HepG2 (cell line): ENCODE results near the gene CDK2. TPM values are rescaled to one million over a fixed set of nuclear protein-coding genes. Genes with fewer than 3 reads are reported as not detected.

ENCODE experiments used
- ARHGAP35 ChIP-seq: sonication (generic); formaldehyde crosslinking; IDR thresholded peaks from 2 replicates; pipeline ENCODE4 v1.9.0; 2022; ENCODE audit warnings: mild to moderate bottlenecking, inconsistent platforms, moderate library complexity, missing genetic modification reagents, borderline replicate concordance
- CENPX ChIP-seq: sonication (generic); formaldehyde crosslinking; IDR thresholded peaks from 2 replicates; pipeline ENCODE4 v1.9.0; 2021; ENCODE audit warnings: mild to moderate bottlenecking, missing genetic modification reagents, moderate library complexity
- FOXK1 ChIP-seq: sonication (generic); formaldehyde crosslinking; IDR thresholded peaks from 2 replicates; pipeline ENCODE4 v1.4.0; 2020; ENCODE audit warnings: low read depth, missing genetic modification reagents, borderline replicate concordance
- FOXP1 ChIP-seq, 2 experiments: fragments of 450-650 bp in 1 of 2; IDR thresholded peaks; 2 replicates each; pipeline ENCODE4 v1.6.1; 2017 to 2018; ENCODE audit warnings: antibody characterized with exemption in 1 of 2
- GTF2F1 ChIP-seq: fragments of 150-350 bp; IDR thresholded peaks from 2 replicates; pipeline ENCODE4 v1.6.1; 2014; ENCODE audit warnings: low read length
- HIC2 ChIP-seq: sonication (generic); formaldehyde crosslinking; IDR thresholded peaks from 2 replicates; pipeline ENCODE4 v1.9.0; 2022; ENCODE audit warnings: low read depth, missing genetic modification reagents
- HNRNPH1 ChIP-seq: fragments of 200-400 bp; formaldehyde crosslinking; optimal IDR thresholded peaks from 2 replicates; pipeline ENCODE3; 2017; ENCODE audit warnings: mild to moderate bottlenecking, low read depth, low read length
- KLF11 ChIP-seq: IDR thresholded peaks from 2 replicates; pipeline ENCODE4 v1.6.1; 2016; ENCODE audit warnings: missing compliant biosample characterization
- MXI1 ChIP-seq: IDR thresholded peaks from 3 replicates; pipeline ENCODE4 v1.6.1; 2012; ENCODE audit warnings: low read depth, low read length, inconsistent platforms, borderline replicate concordance
- PAXIP1 ChIP-seq: sonication (generic); formaldehyde crosslinking; conservative IDR thresholded peaks from 2 replicates; pipeline ENCODE4 v1.4.0; 2020; ENCODE audit warnings: mild to moderate bottlenecking, missing genetic modification reagents, moderate library complexity
- RFX1 ChIP-seq: fragments of 450-650 bp; IDR thresholded peaks from 2 replicates; pipeline ENCODE4 v1.6.1; 2017
- SCMH1 ChIP-seq: sonication (generic); formaldehyde crosslinking; IDR thresholded peaks from 2 replicates; pipeline ENCODE4 v1.9.0; 2021; ENCODE audit warnings: missing genetic modification reagents, mild to moderate bottlenecking, borderline replicate concordance
- SNAPC2 ChIP-seq: sonication (generic); formaldehyde crosslinking; IDR thresholded peaks from 2 replicates; pipeline ENCODE4 v1.8.1; 2022; ENCODE audit warnings: mild to moderate bottlenecking, missing genetic modification reagents
- SP4 ChIP-seq: sonication (generic); formaldehyde crosslinking; IDR thresholded peaks from 2 replicates; pipeline ENCODE4 v1.8.1; 2023; ENCODE audit warnings: mild to moderate bottlenecking, missing genetic modification reagents
- TEAD3 ChIP-seq: optimal IDR thresholded peaks from 2 replicates; pipeline ENCODE3; 2016; ENCODE audit warnings: borderline replicate concordance
- TGIF2 ChIP-seq: IDR thresholded peaks from 2 replicates; pipeline ENCODE4 v1.6.1; 2016; ENCODE audit warnings: control low read depth, missing compliant biosample characterization
- ZBTB7A ChIP-seq: sonication (generic); formaldehyde crosslinking; IDR thresholded peaks from 2 replicates; pipeline ENCODE4 v1.8.0; 2022; ENCODE audit warnings: mild to moderate bottlenecking, missing genetic modification reagents
- ZFX ChIP-seq: sonication (generic); formaldehyde crosslinking; IDR thresholded peaks from 2 replicates; pipeline ENCODE4 v1.4.0; 2020; ENCODE audit warnings: mild to moderate bottlenecking, low read depth, missing genetic modification reagents, moderate library complexity
- ZNF224 ChIP-seq: sonication (generic); formaldehyde crosslinking; IDR thresholded peaks from 2 replicates; pipeline ENCODE4 v1.5.0; 2020; ENCODE audit warnings: mild to moderate bottlenecking, missing genetic modification reagents
- ZNF253 ChIP-seq: sonication (generic); formaldehyde crosslinking; IDR thresholded peaks from 2 replicates; pipeline ENCODE4 v1.8.0; 2022; ENCODE audit warnings: mild to moderate bottlenecking, missing genetic modification reagents, borderline replicate concordance
- ZNF275 ChIP-seq: sonication (generic); formaldehyde crosslinking; IDR thresholded peaks from 2 replicates; pipeline ENCODE4 v1.8.0; 2022; ENCODE audit warnings: missing genetic modification reagents, mild to moderate bottlenecking, inconsistent platforms, borderline replicate concordance
- ZNF768 ChIP-seq: sonication (generic); formaldehyde crosslinking; IDR thresholded peaks from 2 replicates; pipeline ENCODE4 v1.4.0; 2020; ENCODE audit warnings: missing genetic modification reagents
- ZNF777 ChIP-seq: sonication (generic); formaldehyde crosslinking; IDR thresholded peaks from 2 replicates; pipeline ENCODE4 v1.4.0; 2020; ENCODE audit warnings: missing genetic modification reagents
- polyA plus RNA-seq, 8 experiments: library from polyadenylated mRNA; depleted of rRNA in 3 of 8; stranded (reverse) in 7 of 8; unstranded in 1 of 8; fragments of >200 nt; fragmentation: Illumina TruSeq in 4 of 8; extraction: Trizol in 4 of 8; gene quantifications; 2 replicates each; pipeline versions ENCODE4 v1.2.1 to v1.2.3, GENCODE V29; 2011 to 2016; ENCODE audit warnings: low read depth in 4 of 8, missing spikeins in 1 of 8, mixed read lengths in 1 of 8; ENCODE audit not compliant: insufficient read depth in 1 of 8
- total RNA-seq, 5 experiments: library from RNA; depleted of rRNA; stranded (reverse); fragments of >200 nt; fragmentation: Illumina TruSeq; extraction: Trizol; gene quantifications; 2 replicates each; pipeline ENCODE4 v1.2.3, GENCODE V29; 2016; ENCODE audit warnings: low read depth in 1 of 5

CDK2 gene
- total and polyA plus RNA-seq, 2 of the 13 experiments (the other 11 are each of a cell fraction or from before 2014, with no cell fraction given), result 47.5 to 52.6 TPM

- TF ChIP-seq ZNF275 (no peak), ZNF253 (CRISPR knock-in tag) (no peak), FOXP1 (IDR thresholded peaks at IDR 0.05) (no peak), FOXP1 (CRISPR knock-in tag; IDR thresholded peaks at IDR 0.05) (no peak), ZNF777 (CRISPR knock-in tag) (no peak), RFX1 (no peak), ZNF224 (CRISPR knock-in tag) (no peak), FOXK1 (CRISPR knock-in tag) (no peak), GTF2F1 (no peak), HIC2 (CRISPR knock-in tag) (no peak), CENPX (CRISPR knock-in tag) (no peak), KLF11 (0 out of 2 replicates have a peak, but pooled peaks have one; percentile 11), HNRNPH1 (no peak), SNAPC2 (no peak; the same call in 1 of the 2 replicates), MXI1 (0 out of 3 replicates have a peak, but pooled peaks have one; percentile 40), ZNF768 (CRISPR knock-in tag) (no peak), PAXIP1 (CRISPR knock-in tag) (peak; percentile 45; the same call in 1 of the 2 replicates), ARHGAP35 (CRISPR knock-in tag) (no peak), ZFX (CRISPR knock-in tag) (peak; percentile 73; the same call in 1 of the 2 replicates), TEAD3 (CRISPR knock-in tag) (no peak), ZBTB7A (0 out of 2 replicates have a peak, but pooled peaks have one; percentile 51), SCMH1 (CRISPR knock-in tag) (no peak), TGIF2 (no peak; the same call in 1 of the 2 replicates), SP4 (peak; percentile 94)
Observed at GRCh38 chr12:55966408-55967281, at the start of gene CDK2 (continued).
